IPS-20b (cell line): ENCODE measurements around the gene CDPF1.
"Not testable (repeated sequence)": the region's sequence is repeated elsewhere in the genome, so short reads cannot be mapped to it uniquely, and the experiment has no call there.

Source experiments
- H3K27ac ChIP-seq: one replicate; pipeline ENCODE4 v1.5.1; 2013; ENCODE audit warnings: low read length
- H3K27me3 ChIP-seq: 2 replicates; pipeline ENCODE4 v1.6.1; 2013; ENCODE audit warnings: mild to moderate bottlenecking, low read length, inconsistent platforms; ENCODE audit not compliant: insufficient read depth
- H3K36me3 ChIP-seq: 2 replicates; pipeline ENCODE4 v1.6.1; 2013; ENCODE audit warnings: low read depth, mild to moderate bottlenecking, inconsistent platforms, low read length, moderate library complexity; ENCODE audit not compliant: insufficient read depth
- H3K4me1 ChIP-seq: 2 replicates; pipeline ENCODE4 v1.6.1; 2013; ENCODE audit warnings: mild to moderate bottlenecking, control low read depth, inconsistent platforms, low read length, moderate library complexity; ENCODE audit not compliant: insufficient read depth
- H3K4me3 ChIP-seq: 2 replicates; pipeline ENCODE4 v1.5.1; 2013; ENCODE audit warnings: mild to moderate bottlenecking, low read length, inconsistent platforms
- H3K9ac ChIP-seq: 2 replicates; pipeline ENCODE4 v1.6.1; 2013; ENCODE audit warnings: low read depth, mild to moderate bottlenecking, inconsistent platforms, low read length, moderate library complexity
- H3K9me3 ChIP-seq: 2 replicates; pipeline ENCODE4 v1.6.1; 2013; ENCODE audit warnings: mild to moderate bottlenecking, low read depth, low read length, inconsistent platforms; ENCODE audit not compliant: insufficient read depth

Gene CDPF1

DNA sequence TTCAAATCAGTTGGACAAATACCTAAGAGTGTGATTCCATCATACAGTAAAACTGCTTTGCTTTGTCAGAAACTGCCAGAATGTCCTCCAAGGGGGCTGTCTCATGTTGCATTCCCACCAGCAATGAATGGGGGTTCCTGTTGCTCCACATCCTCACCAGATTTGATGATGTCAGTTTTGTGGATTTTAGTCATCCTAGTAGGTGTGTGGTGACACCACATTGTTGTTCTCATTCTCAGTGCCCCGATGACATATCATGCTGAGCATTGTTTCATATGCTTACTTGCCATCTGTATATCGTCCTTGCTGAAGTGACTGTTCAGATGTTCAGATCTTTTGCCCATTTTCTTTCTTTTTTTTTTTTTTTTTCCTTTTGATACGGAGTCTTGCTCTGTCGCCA lies 37.0 kb downstream of the CDPF1 start:
- no peaks in the 10 kb centered on the region for H3K36me3 ChIP-seq
- H3K27ac ChIP-seq, result no peak overlapping the region
- H3K4me3 ChIP-seq, result no peak overlapping the region
- H3K9ac ChIP-seq, result no peak overlapping the region
- H3K4me1 ChIP-seq, result no peaks in the 10 kb centered on the region
- no peaks in the 10 kb centered on the region for H3K27me3 ChIP-seq
- H3K9me3 ChIP-seq, result peaks cover 17% of the 10 kb centered on the region; the same call in 1 of the 2 replicates

DNA sequence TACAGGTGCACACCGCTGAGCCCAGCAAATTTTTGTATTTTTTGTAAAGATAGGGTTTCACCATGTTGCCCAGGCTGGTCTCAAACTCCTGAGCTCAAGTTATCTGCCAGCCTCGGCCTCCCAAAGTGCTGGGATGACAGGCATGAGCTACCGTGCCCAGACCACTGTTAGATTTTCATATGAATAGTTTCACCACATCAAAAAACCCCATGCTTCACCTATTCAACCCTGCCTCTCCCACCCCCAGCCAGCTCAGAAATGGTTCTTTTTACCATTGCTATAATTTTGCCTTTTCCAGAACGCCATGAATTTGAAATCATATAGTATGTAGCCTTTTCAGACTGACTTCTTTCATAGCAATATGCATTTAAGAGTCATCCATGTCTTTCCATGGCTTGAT lies 37.9 kb downstream of the CDPF1 start:
- Histone ChIP-seq H3K27me3 (no peaks in the 10 kb centered on the region), H3K27ac (no peak overlapping the region), H3K36me3 (no peaks in the 10 kb centered on the region), H3K9ac (no peak overlapping the region), H3K9me3 (peaks cover 17% of the 10 kb centered on the region; the same call in 1 of the 2 replicates), H3K4me1 (no peaks in the 10 kb centered on the region), H3K4me3 (no peak overlapping the region)

- H3K27me3 ChIP-seq, result no peaks in the 10 kb centered on the region
- no peaks in the 10 kb centered on the region for H3K4me1 ChIP-seq
- H3K27ac ChIP-seq, result no peak overlapping the region
- no peak overlapping the region for H3K4me3 ChIP-seq
- H3K9me3 ChIP-seq, result peaks cover 17% of the 10 kb centered on the region; the same call in 1 of the 2 replicates
- H3K9ac ChIP-seq, result no peak overlapping the region
- H3K36me3 ChIP-seq, result no peaks in the 10 kb centered on the region
Measured at GRCh38 chr22:46209262-46209661, 40.8 kb downstream of the CDPF1 start.

DNA sequence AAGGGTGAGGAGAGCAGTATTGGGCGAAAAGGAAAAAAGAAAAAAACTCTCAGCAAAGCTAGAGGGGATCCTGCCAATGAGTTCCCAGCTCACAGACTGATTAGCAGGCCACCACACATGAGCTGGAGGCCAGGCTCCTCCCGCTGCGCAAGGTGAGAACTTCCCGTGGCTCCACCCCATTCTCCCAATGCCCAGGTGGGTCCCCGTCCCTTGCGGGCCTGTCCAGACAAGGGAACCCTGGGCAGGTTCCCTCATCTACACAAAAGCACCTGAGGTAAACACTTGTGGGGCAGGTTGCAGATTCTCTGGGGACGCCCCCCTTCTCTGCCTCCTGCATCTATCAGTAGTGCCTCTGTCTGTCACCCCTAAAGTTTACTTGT lies 46.5 kb downstream of the CDPF1 start:
- Histone ChIP-seq H3K27ac (no peak overlapping the region), H3K36me3 (no peaks in the 10 kb centered on the region), H3K9ac (no peak overlapping the region), H3K9me3 (peaks cover 2% of the 10 kb centered on the region; the same call in 1 of the 2 replicates), H3K27me3 (no peaks in the 10 kb centered on the region), H3K4me3 (no peak overlapping the region), H3K4me1 (peaks cover 9% of the 10 kb centered on the region; the same call in 1 of the 2 replicates)

DNA sequence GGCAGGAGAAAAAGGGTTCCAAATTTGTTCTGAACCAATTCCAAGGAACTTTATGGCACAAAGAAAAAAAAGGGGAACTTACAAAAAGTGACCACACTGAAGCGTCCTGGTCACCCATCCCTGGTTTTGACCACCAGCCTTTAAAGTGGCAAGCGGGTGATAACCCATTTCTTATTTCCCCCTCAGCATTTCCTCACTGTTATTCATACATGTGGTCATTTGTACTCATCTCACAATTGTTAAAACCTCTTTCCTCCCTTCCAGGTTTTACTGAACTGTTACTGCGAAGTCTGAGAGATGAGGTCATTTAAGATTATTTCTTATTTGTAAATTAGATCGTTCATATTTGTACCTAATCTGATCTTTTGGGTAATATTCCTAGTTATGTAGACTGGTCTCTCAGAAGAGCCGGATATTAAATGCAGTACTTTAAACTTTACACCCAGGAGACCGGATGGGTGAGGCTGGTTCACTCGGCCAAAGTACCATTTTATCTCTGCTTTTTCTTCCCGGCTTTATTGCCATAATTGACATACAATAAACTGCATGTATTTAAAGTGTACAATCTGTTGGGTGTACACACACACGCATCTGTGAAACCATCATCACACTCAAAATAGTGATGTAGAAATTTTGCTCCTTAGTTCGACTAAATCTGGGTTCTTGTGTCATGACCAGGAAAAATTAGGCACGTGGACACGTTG lies 47.0 kb downstream of the CDPF1 start:
- H3K4me1 ChIP-seq, result peaks cover 9% of the 10 kb centered on the region; the same call in 1 of the 2 replicates
- H3K4me3 ChIP-seq, result no peak overlapping the region
- H3K27ac ChIP-seq, result no peak overlapping the region
- no peaks in the 10 kb centered on the region for H3K27me3 ChIP-seq
- H3K9me3 ChIP-seq, result no peaks in the 10 kb centered on the region
- H3K9ac ChIP-seq, result no peak overlapping the region
- H3K36me3 ChIP-seq, result no peaks in the 10 kb centered on the region

- Histone ChIP-seq H3K36me3 (no peaks in the 10 kb centered on the region), H3K27ac (no peak overlapping the region), H3K4me1 (peaks cover 9% of the 10 kb centered on the region; the same call in 1 of the 2 replicates), H3K9ac (no peak overlapping the region), H3K27me3 (no peaks in the 10 kb centered on the region), H3K4me3 (0 out of 2 replicates have a peak overlapping the region, but pooled peaks have one; percentile 16), H3K9me3 (no peaks in the 10 kb centered on the region)
Measured at GRCh38 chr22:46201059-46201757, 48.9 kb downstream of the CDPF1 start.

DNA sequence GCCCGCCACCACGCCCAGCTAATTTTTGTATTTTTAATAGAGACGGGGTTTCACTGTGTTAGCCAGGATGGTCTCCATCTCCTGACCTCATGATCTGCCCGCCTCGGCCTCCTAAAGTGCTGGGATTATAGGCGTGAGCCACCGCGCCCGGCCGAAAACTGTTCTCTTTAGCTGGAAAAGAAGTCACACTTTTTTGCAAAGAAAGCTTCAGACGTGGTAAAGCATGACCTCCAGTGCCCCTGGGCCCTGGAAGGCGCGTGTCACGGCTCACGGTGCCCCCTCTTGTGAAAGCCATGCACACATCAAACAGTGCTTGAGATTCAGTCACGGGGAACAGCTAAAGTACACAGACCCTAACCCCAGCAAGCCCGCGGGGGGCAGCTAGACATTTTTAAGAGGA lies 51.3 kb downstream of the CDPF1 start:
- not testable (repeated sequence) for H3K27me3 ChIP-seq, H3K36me3 ChIP-seq, H3K9me3 ChIP-seq, H3K27ac ChIP-seq, H3K4me1 ChIP-seq, H3K9ac ChIP-seq, H3K4me3 ChIP-seq

DNA sequence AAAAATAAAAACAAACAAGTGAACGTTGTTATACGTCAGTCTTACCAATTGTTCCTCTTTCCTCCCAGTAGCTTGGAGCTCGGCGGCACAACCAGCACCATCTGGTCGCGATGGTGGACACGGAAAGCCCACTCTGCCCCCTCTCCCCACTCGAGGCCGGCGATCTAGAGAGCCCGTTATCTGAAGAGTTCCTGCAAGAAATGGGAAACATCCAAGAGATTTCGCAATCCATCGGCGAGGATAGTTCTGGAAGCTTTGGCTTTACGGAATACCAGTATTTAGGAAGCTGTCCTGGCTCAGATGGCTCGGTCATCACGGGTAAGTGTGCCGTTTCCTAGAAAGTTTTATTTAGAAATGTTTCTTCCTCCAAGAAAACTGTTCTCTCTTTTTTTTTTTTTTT lies 51.8 kb downstream of the CDPF1 start:
- H3K4me3 ChIP-seq, result no peak overlapping the region
- H3K9ac ChIP-seq, result no peak overlapping the region
- H3K9me3 ChIP-seq, result no peaks in the 10 kb centered on the region
- H3K4me1 ChIP-seq, result peaks cover 9% of the 10 kb centered on the region; the same call in 1 of the 2 replicates
- no peak overlapping the region for H3K27ac ChIP-seq
- no peaks in the 10 kb centered on the region for H3K36me3 ChIP-seq
- H3K27me3 ChIP-seq, result no peaks in the 10 kb centered on the region

GRCh38 chr22:46196278-46196677 lies 53.8 kb downstream of the CDPF1 start:
- Histone ChIP-seq H3K36me3 (no peaks in the 10 kb centered on the region), H3K27ac (no peak overlapping the region), H3K9me3 (no peaks in the 10 kb centered on the region)

DNA sequence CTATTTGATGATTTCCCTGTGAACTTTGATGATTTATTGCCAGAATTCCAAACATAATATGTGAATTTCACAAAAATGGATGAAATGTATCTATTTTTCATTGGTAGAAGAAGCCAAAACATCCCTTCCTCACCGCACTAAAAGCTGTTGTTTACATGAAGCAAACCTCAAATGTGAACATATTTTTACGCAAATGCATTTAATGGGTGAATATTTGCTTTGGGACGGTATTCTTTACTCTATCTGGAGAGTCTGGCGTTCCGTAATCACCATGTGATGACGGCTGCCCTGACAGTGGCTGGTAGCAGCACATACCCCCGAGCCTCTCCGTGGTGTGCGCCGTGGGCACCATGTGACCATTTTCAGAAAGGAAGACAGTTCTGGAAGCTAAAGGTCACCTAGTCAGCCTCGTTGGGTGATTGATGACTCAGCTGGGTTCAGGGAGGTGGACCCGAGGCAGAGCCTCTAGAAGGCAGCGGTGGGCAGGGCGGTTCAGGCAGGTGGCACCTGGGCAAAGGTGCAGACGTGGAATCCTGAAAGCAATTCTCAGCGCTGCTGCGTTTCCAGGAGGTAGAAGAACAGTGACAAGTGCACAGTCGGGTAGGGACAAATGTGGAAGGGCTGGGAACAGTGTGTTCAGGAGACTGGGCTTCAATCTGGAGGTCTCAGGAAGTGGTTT lies 54.5 kb downstream of the CDPF1 start:
- Histone ChIP-seq H3K27me3 (no peaks in the 10 kb centered on the region), H3K36me3 (no peaks in the 10 kb centered on the region), H3K9ac (no peak overlapping the region), H3K27ac (no peak overlapping the region), H3K9me3 (no peaks in the 10 kb centered on the region), H3K4me3 (no peak overlapping the region), H3K4me1 (no peaks in the 10 kb centered on the region)

More at GRCh38 chr22:46196278-46196677, 53.8 kb downstream of the CDPF1 start:
- Histone ChIP-seq H3K4me3 (no peak overlapping the region), H3K27me3 (no peaks in the 10 kb centered on the region), H3K9ac (no peak overlapping the region), H3K4me1 (peaks cover 2% of the 10 kb centered on the region; the same call in 1 of the 2 replicates)
